Neural cell (in vitro differentiated cells): Measurements from ENCODE around the gene FAM53B.

ENCODE experiments used
- CTCF ChIP-seq: fragments of 450-650 bp; IDR thresholded peaks from 2 replicates; pipeline ENCODE4 v1.5.1; 2014; ENCODE audit warnings: antibody characterized with exemption, mild to moderate bottlenecking, moderate library complexity; ENCODE audit not compliant: poor library complexity, severe bottlenecking
- EP300 ChIP-seq: fragments of 450-650 bp; conservative IDR thresholded peaks from 2 replicates; pipeline ENCODE4 v1.6.1; 2014; ENCODE audit warnings: antibody characterized with exemption, mild to moderate bottlenecking, moderate library complexity; ENCODE audit not compliant: poor library complexity, severe bottlenecking
- EZH2 ChIP-seq: fragments of 200-600, 300-800 bp; shearing (Covaris generic), sonication (generic); IDR thresholded peaks from 2 replicates; pipeline ENCODE4 v1.6.1; 2014; ENCODE audit warnings: antibody characterized with exemption, low read length, borderline replicate concordance, mild to moderate bottlenecking; ENCODE audit not compliant: insufficient read depth, poor library complexity, severe bottlenecking
- MXI1 ChIP-seq: fragments of 450-650 bp; conservative IDR thresholded peaks from 2 replicates; pipeline ENCODE4 v1.6.1; 2014; ENCODE audit warnings: antibody characterized with exemption, mild to moderate bottlenecking; ENCODE audit not compliant: poor library complexity, severe bottlenecking
- POLR2AphosphoS5 ChIP-seq: IDR thresholded peaks from 2 replicates; pipeline ENCODE4 v1.6.1; 2012
- RAD21 ChIP-seq: fragments of 450-650 bp; conservative IDR thresholded peaks from 2 replicates; pipeline ENCODE4 v1.6.1; 2014; ENCODE audit warnings: antibody characterized with exemption, mild to moderate bottlenecking, moderate library complexity
- REST ChIP-seq: IDR thresholded peaks from 2 replicates; pipeline ENCODE4 v1.6.1; 2012; ENCODE audit warnings: borderline replicate concordance
- SMC3 ChIP-seq: fragments of 450-650 bp; conservative IDR thresholded peaks from 2 replicates; pipeline ENCODE4 v1.6.1; 2014; ENCODE audit warnings: antibody characterized with exemption, mild to moderate bottlenecking, moderate library complexity; ENCODE audit not compliant: poor library complexity
- TAF1 ChIP-seq: IDR thresholded peaks from 2 replicates; pipeline ENCODE4 v1.6.1; 2012; ENCODE audit warnings: low read depth

- no peak for TF ChIP-seq EZH2
- TF ChIP-seq CTCF, result no peak
- no peak for TF ChIP-seq RAD21
- no peak for TF ChIP-seq EP300
- no peak for TF ChIP-seq POLR2AphosphoS5
- no peak for TF ChIP-seq TAF1
- TF ChIP-seq SMC3, result no peak
- no peak for TF ChIP-seq MXI1
- no peak for TF ChIP-seq REST
Observed at GRCh38 chr10:124754227-124754626, 10.0 kb upstream of the FAM53B start.
